ENCODE data around the gene ABCD1.
"Not testable (repeated sequence)": the region's sequence is repeated elsewhere in the genome, so short reads cannot be mapped to it uniquely, and the experiment has no call there.

Gene ABCD1

GRCh38 chrX:153725832-153726285 is 1.2 kb downstream of the ABCD1 start:
- peak overlapping the region; percentile 95 for H3K27ac ChIP-seq
- TF ChIP-seq ZFX (IDR thresholded peaks at IDR 0.05) = peak; percentile 36; the same call in 1 of the 2 replicates
- TF ChIP-seq, protein P1, sequence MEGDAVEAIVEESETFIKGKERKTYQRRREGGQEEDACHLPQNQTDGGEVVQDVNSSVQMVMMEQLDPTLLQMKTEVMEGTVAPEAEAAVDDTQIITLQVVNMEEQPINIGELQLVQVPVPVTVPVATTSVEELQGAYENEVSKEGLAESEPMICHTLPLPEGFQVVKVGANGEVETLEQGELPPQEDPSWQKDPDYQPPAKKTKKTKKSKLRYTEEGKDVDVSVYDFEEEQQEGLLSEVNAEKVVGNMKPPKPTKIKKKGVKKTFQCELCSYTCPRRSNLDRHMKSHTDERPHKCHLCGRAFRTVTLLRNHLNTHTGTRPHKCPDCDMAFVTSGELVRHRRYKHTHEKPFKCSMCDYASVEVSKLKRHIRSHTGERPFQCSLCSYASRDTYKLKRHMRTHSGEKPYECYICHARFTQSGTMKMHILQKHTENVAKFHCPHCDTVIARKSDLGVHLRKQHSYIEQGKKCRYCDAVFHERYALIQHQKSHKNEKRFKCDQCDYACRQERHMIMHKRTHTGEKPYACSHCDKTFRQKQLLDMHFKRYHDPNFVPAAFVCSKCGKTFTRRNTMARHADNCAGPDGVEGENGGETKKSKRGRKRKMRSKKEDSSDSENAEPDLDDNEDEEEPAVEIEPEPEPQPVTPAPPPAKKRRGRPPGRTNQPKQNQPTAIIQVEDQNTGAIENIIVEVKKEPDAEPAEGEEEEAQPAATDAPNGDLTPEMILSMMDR (conservative IDR thresholded peaks at IDR 0.05) = no peak

DNA sequence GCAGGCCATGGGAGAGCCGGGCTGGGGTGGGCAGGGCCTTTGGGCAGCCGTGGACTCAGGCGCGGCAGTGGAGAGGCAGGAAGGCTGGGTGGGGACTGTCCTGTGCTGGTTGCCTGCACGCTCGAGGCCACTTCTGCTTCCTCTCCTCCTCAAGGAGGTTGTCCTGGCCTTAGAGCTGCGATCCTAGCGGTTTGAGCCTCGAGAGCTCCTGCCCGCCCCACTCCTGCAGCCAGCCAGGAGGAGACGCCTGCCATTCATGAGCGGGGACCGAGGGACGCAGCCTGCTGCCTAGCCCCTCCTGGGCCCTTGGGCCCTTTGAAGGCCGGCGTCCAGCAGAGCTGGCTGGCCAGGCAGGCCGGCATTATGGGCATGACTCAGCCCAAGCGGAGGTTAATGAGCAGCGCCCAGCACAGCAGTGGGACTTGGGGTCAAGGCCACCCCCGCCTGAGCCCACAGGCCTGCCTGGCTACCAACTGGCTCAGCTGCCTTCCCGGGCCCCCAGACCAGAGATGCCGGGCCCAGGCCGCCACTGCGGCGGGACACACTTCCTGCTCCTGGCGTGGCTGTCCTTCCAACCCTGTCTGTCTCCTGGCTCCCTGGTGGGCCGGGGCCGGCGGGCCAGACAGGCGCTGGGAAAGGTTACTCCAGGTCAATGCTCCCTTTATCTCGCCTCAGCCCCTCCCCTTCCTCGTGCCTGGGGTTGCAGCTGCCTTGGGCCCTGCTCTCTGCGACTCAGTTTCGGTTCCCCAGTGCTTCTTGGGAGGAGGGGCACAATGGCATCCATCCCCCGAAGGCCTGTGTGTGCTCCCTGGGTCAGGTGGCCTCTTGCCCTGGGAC is 1.8 kb downstream of the ABCD1 start:
- H3K27ac ChIP-seq = peak overlapping the region; percentile 95
- TF ChIP-seq, protein P1 (conservative IDR thresholded peaks at IDR 0.05) = no peak
- no peak for TF ChIP-seq ZFX (IDR thresholded peaks at IDR 0.05)

GRCh38 chrX:153727123-153727931 is 2.7 kb downstream of the ABCD1 start:
- peak overlapping the region; percentile 95 for H3K27ac ChIP-seq

DNA sequence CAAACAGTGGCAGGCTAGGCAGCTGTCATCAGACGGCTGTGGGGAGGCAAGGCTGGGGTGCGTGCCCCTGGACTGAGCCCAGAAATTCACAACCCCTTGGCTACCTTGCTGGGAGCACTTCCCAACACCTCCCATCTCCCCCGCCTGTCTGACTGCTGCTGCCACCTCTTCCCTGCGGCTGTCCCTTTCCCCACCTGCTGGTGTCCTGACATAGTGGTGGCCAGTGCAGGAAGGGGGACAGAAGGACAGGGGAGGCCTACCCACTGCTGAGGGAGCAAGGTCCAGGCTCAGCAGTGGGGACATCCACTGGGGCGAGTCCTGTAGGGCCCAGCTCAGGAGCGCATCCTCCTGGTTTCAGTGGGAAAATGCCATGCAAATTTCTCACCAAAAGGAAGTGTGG is 3.4 kb downstream of the ABCD1 start:
- H3K27ac ChIP-seq = peak overlapping the region; percentile 95
- no peak for TF ChIP-seq ZFX (IDR thresholded peaks at IDR 0.05)
- TF ChIP-seq, protein P1 (conservative IDR thresholded peaks at IDR 0.05) = no peak; the same call in 1 of the 2 replicates

More at GRCh38 chrX:153727123-153727931, 2.7 kb downstream of the ABCD1 start:
- TF ChIP-seq ZFX (IDR thresholded peaks at IDR 0.05) = peak; percentile 23; the same call in 1 of the 2 replicates
- TF ChIP-seq, protein P1 (conservative IDR thresholded peaks at IDR 0.05) = no peak

DNA sequence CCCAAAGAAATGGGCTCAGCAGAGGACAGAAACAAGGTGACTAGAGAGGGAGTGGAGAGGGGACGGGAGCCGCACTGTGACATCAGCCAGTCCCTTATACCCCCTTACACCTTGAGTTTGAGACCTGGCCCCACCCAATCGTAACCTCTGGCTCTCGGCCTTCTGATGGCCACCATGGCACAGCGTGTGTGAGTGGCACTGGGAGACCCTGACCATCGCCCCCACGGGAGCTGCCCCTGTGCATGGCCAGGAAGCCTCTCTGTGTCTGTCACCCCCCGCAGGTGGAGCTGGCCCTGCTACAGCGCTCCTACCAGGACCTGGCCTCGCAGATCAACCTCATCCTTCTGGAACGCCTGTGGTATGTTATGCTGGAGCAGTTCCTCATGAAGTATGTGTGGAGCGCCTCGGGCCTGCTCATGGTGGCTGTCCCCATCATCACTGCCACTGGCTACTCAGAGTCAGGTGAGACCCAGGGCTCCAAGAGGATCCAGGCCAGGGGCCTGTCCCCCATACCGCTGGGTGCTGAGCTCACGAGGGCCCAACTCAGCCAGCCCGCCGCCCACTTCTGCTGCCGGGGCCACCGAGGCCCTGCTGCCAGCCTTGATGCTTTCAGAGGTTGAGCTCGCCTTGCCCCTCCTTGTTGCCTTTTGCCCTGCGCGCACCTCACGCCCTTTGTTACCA is 4.4 kb downstream of the ABCD1 start:
- TF ChIP-seq, protein P1 (conservative IDR thresholded peaks at IDR 0.05) = no peak
- no peak for TF ChIP-seq ZFX (IDR thresholded peaks at IDR 0.05)
- H3K27ac ChIP-seq = peak overlapping the region; percentile 95

- H3K27ac ChIP-seq = not testable (repeated sequence)
Measured at GRCh38 chrX:153730115-153730514, 5.5 kb downstream of the ABCD1 start.

DNA sequence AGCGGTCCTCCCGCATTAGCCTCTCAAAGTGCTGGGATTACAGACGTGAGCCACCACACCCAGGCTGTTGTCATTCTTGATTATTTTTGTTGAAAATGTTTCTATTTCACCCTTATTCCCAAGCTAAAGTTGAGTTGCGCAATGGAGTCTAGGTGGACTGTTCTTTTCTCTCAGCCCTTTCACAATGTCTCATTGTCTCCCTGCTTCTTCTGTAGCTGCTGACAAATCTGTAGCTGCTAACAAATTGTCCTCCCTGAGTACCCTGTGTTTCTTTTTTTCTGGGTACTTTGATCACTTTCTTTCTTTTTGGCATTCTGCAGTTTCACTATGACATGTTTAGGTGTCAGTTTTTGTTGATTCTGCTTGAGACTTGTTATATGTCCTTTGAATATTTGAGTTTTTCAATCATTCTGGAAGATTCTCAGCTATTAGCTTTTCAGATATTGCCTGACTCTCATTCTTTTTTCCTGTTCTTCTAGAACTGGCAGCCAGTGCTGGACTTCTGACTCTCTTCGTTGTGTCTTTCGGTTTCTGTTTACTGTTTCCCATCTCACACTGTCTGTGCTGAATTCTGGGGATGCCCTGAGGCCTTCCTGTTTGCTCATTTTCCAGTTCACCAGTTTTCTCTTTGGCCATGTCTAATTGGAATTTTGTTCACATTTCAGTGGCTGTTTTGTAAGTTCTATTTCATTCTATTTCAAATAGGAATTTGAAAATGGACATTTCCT is 6.6 kb downstream of the ABCD1 start:
- H3K27ac ChIP-seq = no peak overlapping the region
- TF ChIP-seq, protein P1 (conservative IDR thresholded peaks at IDR 0.05) = no peak
- no peak for TF ChIP-seq ZFX (IDR thresholded peaks at IDR 0.05)
